Psoas muscle (tissue), 8 donors: ENCODE data around the gene PCBP3. TPM values are rescaled to one million over a fixed set of nuclear protein-coding genes. Genes with fewer than 3 reads are reported as not detected.
A peak's percentile ranks its signal among the peaks of the same experiment; 100 is the strongest.

Experiments
- ATAC-seq, 4 donors: fragments of 200-7000 bp; cut with Tn5 transposase; one replicate each; pipeline ENCODE4 v1.9.1; 2020; ENCODE audit warnings: moderate library complexity in 3 of 4, mild to moderate bottlenecking in 2 of 4
- DNase-seq, 2 donors: peaks; one replicate each; pipeline ENCODE4 v3.0.0-alpha.2; 2020
- H3K27ac ChIP-seq: fragments of 200-600 bp; one replicate; pipeline ENCODE4 v1.8.0; 2022
- H3K27me3 ChIP-seq, 3 donors: fragments of 200-600 bp in 1 of 3; one replicate each; pipeline versions ENCODE4 v1.6.1 to v1.8.0; 2013 to 2022; ENCODE audit warnings: low read length in 2 of 3, mild to moderate bottlenecking in 2 of 3, moderate library complexity in 1 of 3; ENCODE audit not compliant: insufficient read depth in 3 of 3
- H3K36me3 ChIP-seq, 2 donors: fragments of 200-600 bp in 1 of 2; one replicate each; pipeline versions ENCODE4 v1.6.1 to v1.8.0; 2013 to 2022; ENCODE audit warnings: low read depth in 1 of 2, mild to moderate bottlenecking in 1 of 2, moderate library complexity in 1 of 2; ENCODE audit not compliant: insufficient read depth in 1 of 2
- H3K4me1 ChIP-seq: fragments of 200-600 bp; one replicate; pipeline ENCODE4 v1.8.0; 2022
- H3K4me3 ChIP-seq: fragments of 200-600 bp; one replicate; pipeline ENCODE4 v1.8.0; 2022; ENCODE audit warnings: mild to moderate bottlenecking
- H3K9me3 ChIP-seq: fragments of 200-600 bp; one replicate; pipeline ENCODE4 v1.8.0; 2022
- WGBS, 3 donors: extraction: QIAGEN DNeasy Blood & Tissue Kit; methylation state at CpG; one replicate each; pipeline versions ENCODE4 v1.1.6 to v1.1.7; 2013; 5-methylcytosine and 5-hydroxymethylcytosine counted together
- intact Hi-C, 2 donors: fragments of 100-400 bp; cut with DNase I; formaldehyde crosslinking; loops; one replicate each; pipeline versions ENCODE4 v1.11.0 to v1.14.2; 2022
- polyA plus RNA-seq, 3 donors: library from polyadenylated mRNA; stranded (reverse); fragments of 200-250 nt; gene quantifications; one replicate each; pipeline ENCODE4 v1.2.3, GENCODE V29; 2013
- total RNA-seq, 4 donors: library from RNA; stranded (reverse); fragmentation: NEBNext Ultra II Directional in 2 of 4; extraction: Animal tissue kit (Norgen Biotek cat#: 25700) in 2 of 4; gene quantifications; one replicate each; pipeline versions ENCODE4 v1.2.1 to v1.2.4, GENCODE V29; 2021 to 2023
- TF ChIP-seq, protein P1 (sequence below): fragments of 200-600 bp; IDR thresholded peaks from one replicate; pipeline ENCODE4 v1.8.0; 2022; ENCODE audit warnings: antibody characterized with exemption
- donor health status: healthy with polysubstance abuse.
- donor health status: DM: no; HTN: no; CAD: no; lungs with moderate emphysema.
- donor health status: Bipolar disorder and iron deficiency.
- donor health status: healthy.
- donor health status: DM: yes; HTN: yes; CAD: no.
- donor health status: DM: no; HTN: no; CAD: no.
- donor health status: DM: no; HTN: no; CAD: no.
- donor health status: DM: yes; HTN: yes; CAD: no.

PCBP3 gene
- total and polyA plus RNA-seq, 7 donors, result 0.10 to 0.91 (median 0.33) TPM; not detected in 1

DNA sequence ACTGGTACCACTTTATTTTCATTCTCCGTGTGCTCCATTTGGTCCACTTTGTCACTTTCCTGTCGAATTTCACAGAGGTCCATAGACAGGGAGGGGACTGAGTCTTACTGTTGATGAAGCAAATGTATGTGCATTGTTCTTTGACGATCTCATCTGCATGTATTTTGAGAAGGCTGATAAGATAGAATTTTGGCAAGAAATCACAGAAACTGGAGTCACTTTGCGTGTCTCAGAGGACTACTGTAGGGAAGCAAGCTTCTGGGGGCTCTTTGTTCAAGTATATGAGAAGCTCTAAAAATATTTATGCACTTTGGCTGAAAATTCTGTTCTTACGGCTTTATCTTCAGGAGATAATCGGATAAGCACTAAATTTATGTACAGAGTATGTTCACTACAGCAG lies 78.1 kb downstream of the PCBP3 start:
- H3K27me3 ChIP-seq, result peaks cover 0 to 7% (median 0%) of the 10 kb centered on the region in 3 donors
- no peaks in the 10 kb centered on the region for H3K36me3 ChIP-seq
- DNase-seq (no peak), ATAC-seq (no peak)
- intact Hi-C loops, result no loop called here
- no peak overlapping the region for H3K4me3 ChIP-seq
- WGBS, 3 donors, result 67 to 73% (median 68%) methylated on average over 6 of the region's 6 CpGs
- H3K9me3 ChIP-seq, result no peaks in the 10 kb centered on the region
- TF ChIP-seq, protein P1, sequence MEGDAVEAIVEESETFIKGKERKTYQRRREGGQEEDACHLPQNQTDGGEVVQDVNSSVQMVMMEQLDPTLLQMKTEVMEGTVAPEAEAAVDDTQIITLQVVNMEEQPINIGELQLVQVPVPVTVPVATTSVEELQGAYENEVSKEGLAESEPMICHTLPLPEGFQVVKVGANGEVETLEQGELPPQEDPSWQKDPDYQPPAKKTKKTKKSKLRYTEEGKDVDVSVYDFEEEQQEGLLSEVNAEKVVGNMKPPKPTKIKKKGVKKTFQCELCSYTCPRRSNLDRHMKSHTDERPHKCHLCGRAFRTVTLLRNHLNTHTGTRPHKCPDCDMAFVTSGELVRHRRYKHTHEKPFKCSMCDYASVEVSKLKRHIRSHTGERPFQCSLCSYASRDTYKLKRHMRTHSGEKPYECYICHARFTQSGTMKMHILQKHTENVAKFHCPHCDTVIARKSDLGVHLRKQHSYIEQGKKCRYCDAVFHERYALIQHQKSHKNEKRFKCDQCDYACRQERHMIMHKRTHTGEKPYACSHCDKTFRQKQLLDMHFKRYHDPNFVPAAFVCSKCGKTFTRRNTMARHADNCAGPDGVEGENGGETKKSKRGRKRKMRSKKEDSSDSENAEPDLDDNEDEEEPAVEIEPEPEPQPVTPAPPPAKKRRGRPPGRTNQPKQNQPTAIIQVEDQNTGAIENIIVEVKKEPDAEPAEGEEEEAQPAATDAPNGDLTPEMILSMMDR, result no peak
- no peaks in the 10 kb centered on the region for H3K4me1 ChIP-seq
- H3K27ac ChIP-seq, result no peak overlapping the region

DNA sequence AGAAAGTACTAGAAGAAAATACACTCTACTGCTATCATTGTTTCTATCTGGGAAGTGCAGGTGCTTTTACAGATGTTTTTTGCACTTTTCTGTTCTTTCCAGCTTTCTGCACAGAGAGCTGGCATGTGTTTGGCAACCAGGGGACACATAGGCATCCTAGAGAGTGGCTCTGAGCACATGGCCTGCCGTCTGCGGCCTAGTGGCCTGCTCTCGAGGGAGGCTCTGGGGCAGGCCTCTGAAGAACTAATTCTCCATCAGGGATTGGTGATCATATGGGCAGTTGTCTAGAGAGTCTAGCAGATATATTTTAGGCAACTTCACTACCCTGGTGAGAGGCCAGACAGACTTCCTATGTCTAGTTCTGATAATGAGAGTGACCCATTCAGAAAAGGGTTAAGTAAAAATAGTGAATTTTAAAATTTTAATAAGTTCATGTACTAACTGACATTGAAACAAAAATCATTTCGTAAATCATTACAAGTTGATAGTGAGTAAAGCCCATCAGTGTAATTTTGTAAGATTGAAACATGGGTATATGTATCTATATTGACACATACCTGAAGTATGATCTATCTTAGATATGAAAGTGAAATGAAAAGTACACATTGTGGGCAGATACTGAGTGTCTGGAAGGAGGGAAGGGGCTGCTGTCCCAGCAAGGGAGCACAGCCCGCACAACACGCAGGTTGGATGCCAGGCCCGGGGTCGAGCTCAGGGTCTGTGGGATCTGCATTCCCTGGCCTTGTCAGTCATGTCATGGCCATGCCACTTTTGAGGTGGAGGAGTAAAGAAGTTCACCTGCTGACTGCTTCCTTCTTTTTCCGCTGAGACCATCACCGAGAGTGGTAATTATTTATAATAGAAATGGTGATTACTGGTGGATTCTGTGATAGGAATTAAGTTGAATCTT lies 79.8 kb downstream of the PCBP3 start:
- H3K27ac ChIP-seq, result no peak overlapping the region
- intact Hi-C loops, result no loop called here
- peaks cover 0 to 7% (median 0%) of the 10 kb centered on the region in 3 donors for H3K27me3 ChIP-seq
- no peaks in the 10 kb centered on the region for H3K4me1 ChIP-seq
- H3K36me3 ChIP-seq, result no peaks in the 10 kb centered on the region
- WGBS, 3 donors, result 92 to 95% (median 93%) methylated on average over 10 of the region's 10 CpGs
- H3K9me3 ChIP-seq, result no peaks in the 10 kb centered on the region
- TF ChIP-seq, protein P1, result no peak
- DNase-seq, result no peak
- no peak overlapping the region for H3K4me3 ChIP-seq
- ATAC-seq, result no peak

GRCh38 chr21:45724345-45724961 lies 80.9 kb downstream of the PCBP3 start:
- no peak overlapping the region for H3K4me3 ChIP-seq
- WGBS, 3 donors, result 17 to 23% (median 22%) methylated on average over 13 of the region's 13 CpGs

DNA sequence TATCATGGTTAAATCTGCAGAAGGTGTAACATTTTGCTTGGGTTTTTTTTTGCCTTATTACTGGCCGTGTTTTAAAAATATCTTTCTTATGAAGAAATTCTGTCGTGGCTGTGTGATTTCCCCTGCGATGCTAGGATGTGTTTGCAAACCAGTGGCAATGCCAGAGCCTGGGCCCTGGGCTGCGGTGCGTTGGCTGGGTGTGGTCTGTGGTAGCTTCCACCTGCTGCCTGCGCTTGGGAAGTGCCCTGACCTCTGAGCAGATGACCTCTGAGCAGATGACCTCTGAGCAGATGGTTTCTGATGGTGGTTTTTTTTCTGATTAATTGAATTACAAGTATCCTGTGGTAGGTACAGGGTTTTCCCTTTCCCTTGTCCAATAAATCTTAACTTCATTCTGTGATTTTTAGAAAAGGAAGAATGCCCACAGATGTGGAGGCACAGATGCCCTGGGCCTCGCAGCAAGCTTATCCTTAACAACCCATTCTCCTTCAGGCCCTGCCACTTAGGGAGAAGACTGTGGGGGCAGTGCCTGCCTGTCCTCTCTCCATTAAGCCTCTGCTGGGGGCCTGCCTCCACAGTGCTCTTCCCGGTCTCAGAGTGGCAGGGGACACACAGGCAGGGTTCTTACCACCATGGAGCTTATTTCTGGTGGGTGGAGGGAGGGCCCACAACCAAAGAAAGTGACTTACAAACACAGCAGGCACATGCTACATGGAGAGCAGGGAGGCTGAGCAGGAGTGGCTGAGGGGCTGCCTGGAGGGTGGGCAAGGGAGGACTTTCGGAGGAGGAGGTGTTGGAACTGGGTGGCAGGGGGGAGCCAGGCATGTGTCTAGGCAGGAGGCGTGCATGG lies 81.7 kb downstream of the PCBP3 start:
- ATAC-seq (no peak), DNase-seq (no peak)
- Histone ChIP-seq H3K36me3 (no peaks in the 10 kb centered on the region), H3K4me3 (no peak overlapping the region), H3K27ac (no peak overlapping the region), H3K4me1 (no peaks in the 10 kb centered on the region), H3K27me3 (peaks cover 0 to 7% (median 0%) of the 10 kb centered on the region in 3 donors), H3K9me3 (no peaks in the 10 kb centered on the region)
- WGBS, 3 donors, result 49 to 64% (median 58%) methylated on average over 10 of the region's 10 CpGs
- TF ChIP-seq, protein P1, result no peak
- intact Hi-C loops, result no loop called here

More at GRCh38 chr21:45724345-45724961, 80.9 kb downstream of the PCBP3 start:
- intact Hi-C loops, result no loop called here
- ATAC-seq (peak in 3 of 4 donors; percentile 42 to 63 (median 55)), DNase-seq (no peak)
- no peak overlapping the region for H3K27ac ChIP-seq
- peaks cover 0 to 7% (median 0%) of the 10 kb centered on the region in 3 donors for H3K27me3 ChIP-seq
- no peaks in the 10 kb centered on the region for H3K9me3 ChIP-seq
- TF ChIP-seq, protein P1, result no peak
- H3K36me3 ChIP-seq, result no peaks in the 10 kb centered on the region
- H3K4me1 ChIP-seq, result no peaks in the 10 kb centered on the region
